Measurements from ENCODE around the gene DUSP3. TPM values are rescaled to one million over a fixed set of nuclear protein-coding genes. Genes with fewer than 3 reads are reported as not detected.

DUSP3 gene
- total and polyA plus RNA-seq, 7 donors = 90.1 to 253 (median 208) TPM

DNA sequence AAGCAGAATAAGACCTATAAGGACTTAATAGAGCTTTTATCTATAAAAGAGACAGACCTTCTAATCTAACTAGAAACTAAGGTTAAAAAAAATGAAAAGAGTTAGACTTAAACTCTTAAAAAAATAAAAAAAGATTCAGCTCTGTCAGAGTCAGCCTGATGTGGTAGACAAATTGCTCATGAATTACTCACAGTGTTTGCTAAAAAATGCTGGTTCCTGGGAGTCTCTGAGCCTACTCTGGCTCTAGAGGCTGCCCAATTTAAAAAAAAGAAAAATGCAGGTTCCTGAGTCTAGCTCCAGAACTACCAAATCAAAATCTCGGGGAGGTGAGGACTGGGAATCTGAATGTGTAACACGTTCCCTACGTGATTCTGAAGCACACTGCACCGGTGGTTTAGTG is 38.2 kb downstream of the DUSP3 start:
- no peaks in the 10 kb centered on the region for H3K4me1 ChIP-seq

DNA sequence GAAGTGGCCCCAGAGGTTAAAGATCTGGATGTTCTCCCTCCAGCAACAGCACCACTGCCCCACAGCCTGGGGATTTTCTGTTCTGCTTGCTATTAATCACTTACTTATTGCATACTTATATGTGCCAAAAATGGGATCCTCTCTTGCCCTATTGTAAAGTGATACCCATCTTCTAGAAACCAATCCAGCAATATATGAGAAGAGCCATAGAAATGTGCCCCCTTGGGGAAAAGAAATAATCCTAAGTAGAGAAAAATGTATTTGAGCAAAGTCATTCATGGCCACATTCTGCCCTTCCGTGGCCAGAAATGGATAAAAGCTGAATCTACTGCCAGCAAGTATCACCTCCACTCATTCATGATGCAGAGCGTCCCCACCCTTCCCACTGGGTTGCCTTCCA is 41.1 kb downstream of the DUSP3 start:
- DNase-seq (no peak), ATAC-seq (no peak)
- intact Hi-C loops (cut with DNase I) = no loop called here
- no peaks in the 10 kb centered on the region for H3K36me3 ChIP-seq (ENCODE audit: insufficient read depth in 1 of 2, low read depth in 1 of 2)
- 69 to 83% (median 74%) methylated on average over 2 of the region's 2 CpGs for WGBS, 3 donors
- no peaks in the 10 kb centered on the region for H3K4me1 ChIP-seq
- no peaks in the 10 kb centered on the region for H3K9me3 ChIP-seq
- TF ChIP-seq, protein P1, sequence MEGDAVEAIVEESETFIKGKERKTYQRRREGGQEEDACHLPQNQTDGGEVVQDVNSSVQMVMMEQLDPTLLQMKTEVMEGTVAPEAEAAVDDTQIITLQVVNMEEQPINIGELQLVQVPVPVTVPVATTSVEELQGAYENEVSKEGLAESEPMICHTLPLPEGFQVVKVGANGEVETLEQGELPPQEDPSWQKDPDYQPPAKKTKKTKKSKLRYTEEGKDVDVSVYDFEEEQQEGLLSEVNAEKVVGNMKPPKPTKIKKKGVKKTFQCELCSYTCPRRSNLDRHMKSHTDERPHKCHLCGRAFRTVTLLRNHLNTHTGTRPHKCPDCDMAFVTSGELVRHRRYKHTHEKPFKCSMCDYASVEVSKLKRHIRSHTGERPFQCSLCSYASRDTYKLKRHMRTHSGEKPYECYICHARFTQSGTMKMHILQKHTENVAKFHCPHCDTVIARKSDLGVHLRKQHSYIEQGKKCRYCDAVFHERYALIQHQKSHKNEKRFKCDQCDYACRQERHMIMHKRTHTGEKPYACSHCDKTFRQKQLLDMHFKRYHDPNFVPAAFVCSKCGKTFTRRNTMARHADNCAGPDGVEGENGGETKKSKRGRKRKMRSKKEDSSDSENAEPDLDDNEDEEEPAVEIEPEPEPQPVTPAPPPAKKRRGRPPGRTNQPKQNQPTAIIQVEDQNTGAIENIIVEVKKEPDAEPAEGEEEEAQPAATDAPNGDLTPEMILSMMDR (IDR thresholded peaks at IDR 0.05) = no peak
- H3K27ac ChIP-seq = no peak overlapping the region
- H3K4me3 ChIP-seq = no peak overlapping the region
- H3K27me3 ChIP-seq (ENCODE audit: insufficient read depth in 3 of 3, low read length in 2 of 3) = peaks cover 0 to 9% (median 0%) of the 10 kb centered on the region in 3 donors

More for the DNA sequence above, 38.2 kb downstream of the DUSP3 start:
- DNase-seq (no peak), ATAC-seq (no peak)
- TF ChIP-seq, protein P1 (IDR thresholded peaks at IDR 0.05) = no peak
- H3K4me3 ChIP-seq = no peak overlapping the region
- H3K27ac ChIP-seq = no peak overlapping the region
- intact Hi-C loops (cut with DNase I) = no loop called here
- H3K9me3 ChIP-seq = no peaks in the 10 kb centered on the region
- H3K27me3 ChIP-seq (ENCODE audit: insufficient read depth in 3 of 3, low read length in 2 of 3) = peaks cover 0 to 21% (median 2%) of the 10 kb centered on the region in 3 donors
- no peaks in the 10 kb centered on the region for H3K36me3 ChIP-seq (ENCODE audit: insufficient read depth in 1 of 2, low read depth in 1 of 2)
- WGBS, 3 donors = 59 to 79% (median 75%) methylated on average over 4 of the region's 4 CpGs

DNA sequence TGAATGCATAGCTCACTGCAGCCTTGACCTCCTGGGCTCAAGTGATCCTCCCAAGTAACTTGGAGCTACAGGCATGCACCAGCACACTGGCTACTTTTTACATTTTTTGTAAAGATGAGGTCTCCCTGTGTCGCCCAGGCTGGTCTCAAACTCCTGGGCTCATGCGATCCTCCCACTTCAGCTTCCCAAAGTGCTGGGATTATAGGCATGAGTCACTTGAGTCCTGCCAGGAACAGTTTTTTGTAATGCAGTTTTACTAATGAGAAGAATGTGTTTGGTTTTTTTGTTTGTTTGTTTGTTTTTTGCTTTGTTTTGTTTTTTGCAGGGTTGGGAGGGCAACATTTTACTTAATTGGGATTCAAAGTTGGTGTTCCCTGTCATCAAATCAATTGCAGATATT is 42.4 kb downstream of the DUSP3 start:
- intact Hi-C loops (cut with DNase I) = no loop called here
- WGBS, 3 donors = 91 to 96% (median 93%) methylated on average over 2 of the region's 2 CpGs
- ATAC-seq = no peak

DNA sequence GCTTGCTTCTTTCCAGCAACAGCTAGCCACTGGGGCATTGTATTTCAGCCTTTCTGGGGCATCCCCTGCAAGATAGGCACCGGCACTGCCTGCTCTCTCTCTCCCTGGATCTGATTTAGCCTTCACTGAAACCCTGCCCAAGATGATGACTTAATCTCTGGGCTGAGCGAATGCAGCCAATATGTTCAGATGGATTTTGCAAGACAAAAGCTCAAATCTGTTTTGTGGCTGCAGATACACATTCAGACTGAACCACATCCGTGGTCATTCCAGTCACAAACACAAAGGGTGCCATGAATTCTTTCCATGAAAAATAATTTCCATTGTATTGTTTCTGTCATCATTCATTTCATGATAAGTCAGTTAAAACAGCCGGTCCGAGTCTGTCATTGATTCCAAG is 44.4 kb downstream of the DUSP3 start:
- WGBS, 3 donors = 45 to 55% (median 49%) methylated on average over 5 of the region's 5 CpGs
- H3K4me1 ChIP-seq = no peaks in the 10 kb centered on the region
- no peak for DNase-seq
- intact Hi-C loops (cut with DNase I) = no loop called here
- no peaks in the 10 kb centered on the region for H3K36me3 ChIP-seq (ENCODE audit: insufficient read depth in 1 of 2, low read depth in 1 of 2)
- H3K27ac ChIP-seq = no peak overlapping the region
- H3K9me3 ChIP-seq = no peaks in the 10 kb centered on the region
- TF ChIP-seq, protein P1 (IDR thresholded peaks at IDR 0.05) = no peak
- no peak overlapping the region for H3K4me3 ChIP-seq
- no peaks in the 10 kb centered on the region for H3K27me3 ChIP-seq (ENCODE audit: insufficient read depth in 3 of 3, low read length in 2 of 3)
- ATAC-seq = no peak

More for the DNA sequence above, 42.4 kb downstream of the DUSP3 start:
- no peaks in the 10 kb centered on the region for H3K36me3 ChIP-seq (ENCODE audit: insufficient read depth in 1 of 2, low read depth in 1 of 2)
- H3K4me3 ChIP-seq = no peak overlapping the region
- peaks cover 0 to 7% (median 0%) of the 10 kb centered on the region in 3 donors for H3K27me3 ChIP-seq (ENCODE audit: insufficient read depth in 3 of 3, low read length in 2 of 3)
- DNase-seq = no peak
- H3K4me1 ChIP-seq = no peaks in the 10 kb centered on the region
- H3K27ac ChIP-seq = no peak overlapping the region
- TF ChIP-seq, protein P1 (IDR thresholded peaks at IDR 0.05) = no peak
- H3K9me3 ChIP-seq = no peaks in the 10 kb centered on the region

DNA sequence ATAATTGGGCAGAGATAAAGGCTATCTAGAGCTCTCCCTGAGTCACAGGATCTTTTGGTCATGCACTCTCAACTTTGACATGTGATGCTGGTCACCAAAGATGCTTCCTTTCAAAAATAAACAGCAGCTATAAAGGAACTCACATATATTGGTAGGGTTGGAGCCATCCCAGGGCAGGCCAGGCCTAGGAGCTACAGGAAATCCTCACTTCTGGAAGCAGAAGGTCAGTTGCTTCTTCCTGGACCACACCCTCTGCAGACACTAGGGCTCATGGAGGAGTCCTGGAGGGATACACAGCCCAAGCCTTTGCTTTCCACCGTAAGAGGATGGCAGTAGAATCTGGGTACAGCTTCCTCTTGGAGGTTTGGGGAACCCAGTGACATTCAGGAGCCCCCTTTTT is 44.8 kb downstream of the DUSP3 start:
- Histone ChIP-seq H3K4me1 (no peaks in the 10 kb centered on the region), H3K27ac (no peak overlapping the region), H3K36me3 (ENCODE audit: insufficient read depth in 1 of 2, low read depth in 1 of 2) (no peaks in the 10 kb centered on the region), H3K9me3 (no peaks in the 10 kb centered on the region), H3K27me3 (ENCODE audit: insufficient read depth in 3 of 3, low read length in 2 of 3) (no peaks in the 10 kb centered on the region), H3K4me3 (no peak overlapping the region)
- no peak for ATAC-seq
- TF ChIP-seq, protein P1 (IDR thresholded peaks at IDR 0.05) = no peak
- WGBS, 3 donors = 53 to 86% (median 56%) methylated on average over 1 of the region's 1 CpG
- intact Hi-C loops (cut with DNase I) = no loop called here
- no peak for DNase-seq
